D341Med (cell line): ENCODE data around the gene VILL.
"Not testable (repeated sequence)": the region's sequence is repeated elsewhere in the genome, so short reads cannot be mapped to it uniquely, and the experiment has no call there.

ENCODE experiments used
- DNase-seq: peaks from one replicate; pipeline ENCODE4 v3.0.0; 2012; ENCODE audit warnings: low spot score

The VILL gene

DNA sequence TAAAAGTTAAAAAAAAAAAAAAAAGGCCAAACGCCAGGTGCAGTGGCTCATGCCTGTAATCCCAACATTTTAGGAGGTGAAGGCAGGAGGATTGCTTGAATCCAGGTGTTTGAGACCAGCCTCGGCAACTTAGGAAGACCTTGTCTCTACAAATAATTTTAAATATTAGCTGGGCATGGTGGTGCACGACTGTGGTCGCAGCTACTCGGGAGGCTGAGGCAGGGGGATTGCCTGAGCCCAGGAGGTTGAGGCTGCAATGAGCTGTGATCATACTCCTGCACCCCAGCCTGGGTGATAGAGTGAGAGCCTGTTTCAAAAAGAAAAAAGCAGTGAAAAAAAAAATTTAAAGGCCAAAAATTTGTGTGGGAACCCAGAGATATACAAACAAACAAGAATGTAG, 45.7 kb downstream of the VILL start:
- DNase-seq, result no peak

DNA sequence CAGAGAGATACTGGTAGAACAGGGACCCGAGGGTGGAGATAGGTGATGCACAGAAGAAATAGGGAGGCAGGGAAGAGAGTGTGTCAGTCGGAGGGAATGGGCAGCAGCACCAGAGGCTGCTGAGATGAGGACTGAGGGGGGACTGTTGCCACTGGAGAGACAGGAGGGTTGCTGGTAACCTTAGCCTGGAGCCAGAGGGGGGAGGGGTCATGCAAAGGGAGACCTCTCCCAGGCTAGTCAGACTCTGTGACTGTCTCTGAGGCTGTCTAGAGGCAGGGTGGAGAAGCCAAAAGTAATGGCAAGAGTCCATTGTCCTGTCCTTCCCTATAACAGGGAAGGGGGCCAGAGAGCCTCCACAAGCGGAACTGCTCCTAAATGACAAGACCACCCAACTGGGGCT, 46.3 kb downstream of the VILL start:
- DNase-seq, result no peak

DNA sequence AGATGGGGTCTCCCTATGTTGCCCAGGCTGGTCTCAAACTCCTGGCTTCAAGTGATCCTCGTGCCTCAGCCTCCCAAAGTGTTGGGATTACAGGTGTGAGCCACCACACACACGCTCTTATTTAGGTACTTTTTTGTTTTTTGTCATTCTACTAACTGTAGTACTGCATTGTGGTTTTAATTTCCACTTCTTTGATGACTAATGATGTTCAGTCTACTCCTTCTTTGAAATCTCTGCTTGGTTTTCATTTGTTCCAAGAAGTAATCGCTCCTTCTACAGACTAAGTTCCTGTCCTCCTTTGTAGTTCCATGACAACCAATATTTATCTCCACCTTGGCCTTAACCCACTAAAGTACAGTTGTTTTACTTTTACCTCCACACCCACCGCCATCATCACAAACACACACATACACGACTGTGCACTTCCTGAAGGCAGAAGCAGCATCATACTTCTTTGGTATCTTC, 47.9 kb downstream of the VILL start:
- DNase-seq, result no peak

DNA sequence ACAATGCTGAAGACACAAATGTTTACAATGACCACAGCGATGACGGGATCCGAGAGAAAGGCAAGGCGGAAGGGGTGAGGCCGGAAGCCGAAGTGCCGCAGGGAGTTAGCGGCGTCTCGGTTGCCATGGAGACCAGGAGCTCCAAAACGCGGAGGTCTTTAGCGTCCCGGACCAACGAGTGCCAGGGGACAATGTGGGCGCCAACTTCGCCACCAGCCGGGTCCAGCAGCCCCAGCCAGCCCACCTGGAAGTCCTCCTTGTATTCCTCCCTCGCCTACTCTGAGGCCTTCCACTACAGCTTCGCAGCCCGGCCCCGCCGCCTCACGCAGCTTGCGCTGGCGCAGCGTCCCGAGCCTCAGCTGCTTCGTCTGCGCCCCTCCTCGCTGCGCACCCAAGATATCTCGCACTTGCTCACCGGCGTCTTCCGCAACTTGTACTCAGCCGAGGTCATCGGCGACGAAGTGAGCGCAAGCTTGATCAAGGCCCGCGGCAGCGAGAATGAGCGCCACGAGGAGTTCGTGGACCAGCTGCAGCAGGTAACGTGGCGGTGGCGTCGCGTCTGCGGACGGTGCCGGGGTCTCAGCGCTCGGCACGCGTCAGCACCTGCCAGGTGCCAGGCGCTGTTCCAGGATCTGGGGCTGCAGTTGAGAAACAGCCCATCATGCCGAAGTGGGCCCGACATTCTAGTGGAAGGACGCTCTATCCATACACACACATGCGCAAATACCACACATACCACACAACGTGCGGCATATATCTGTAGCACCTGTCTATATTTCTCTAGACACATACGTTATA, 48.7 kb downstream of the VILL start, which contains the start of gene DLEC1:
DLEC1 (plus strand) TSS at position 108 of the 798 bp plus-strand sequence; CDS start at position 126, 18 bp downstream.
- DNase-seq, result no peak

DNA sequence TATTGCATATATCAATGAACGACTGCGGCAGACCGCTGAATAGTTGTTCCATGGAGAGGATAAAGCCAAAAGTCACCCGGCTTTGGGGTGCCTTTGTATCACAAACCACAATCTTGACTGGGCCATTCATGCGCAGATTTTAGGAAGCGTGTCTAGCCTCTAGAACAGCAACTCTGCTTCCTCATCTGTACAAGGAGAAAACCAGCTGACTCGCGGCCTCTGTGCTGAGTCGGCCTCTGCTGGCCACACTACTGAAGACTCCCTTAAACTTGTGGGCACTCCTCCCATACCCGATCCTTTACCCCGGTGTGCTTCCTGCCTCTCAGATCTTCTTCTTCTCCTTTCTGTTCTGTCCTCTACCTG, 49.3 kb downstream of the VILL start:
- DNase-seq, result no peak

DNA sequence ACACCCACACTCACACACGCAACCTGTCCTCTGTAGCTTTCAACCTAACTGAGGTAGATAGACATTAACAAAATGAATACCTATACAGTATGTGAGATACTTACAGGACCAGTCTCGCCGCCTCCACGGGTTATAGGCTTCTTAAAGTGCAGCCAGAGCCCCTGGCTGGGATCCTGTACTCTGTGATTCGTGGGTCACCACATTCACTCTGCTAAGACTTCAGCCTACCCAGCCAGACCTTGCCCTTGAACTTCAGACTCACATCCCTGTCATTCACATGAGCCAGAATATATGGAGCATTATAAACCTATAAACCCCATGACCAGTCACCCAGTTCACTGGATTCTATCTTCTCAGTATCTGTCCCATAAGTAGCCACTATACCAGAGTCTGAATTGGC, 49.8 kb downstream of the VILL start:
- DNase-seq, result no peak

DNA sequence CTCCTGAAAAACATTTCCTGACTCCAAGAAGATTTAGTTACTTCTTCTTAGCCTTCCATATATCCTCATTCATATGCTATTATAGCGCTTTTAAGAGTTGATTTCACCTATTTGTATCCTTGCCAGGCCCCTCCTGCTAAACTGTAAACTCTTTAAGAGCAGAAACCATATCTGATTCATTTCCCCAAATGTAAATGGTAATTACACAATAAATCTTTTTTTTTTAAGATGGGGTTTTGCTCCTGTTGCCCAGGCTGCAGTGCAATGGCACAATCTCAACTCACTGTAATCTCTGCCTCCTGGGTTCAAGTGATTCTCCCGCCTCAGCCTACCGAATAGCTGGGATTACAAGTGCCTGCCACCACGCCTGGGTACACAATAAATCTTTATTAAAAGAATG, 52.9 kb downstream of the VILL start:
- DNase-seq, result no peak

DNA sequence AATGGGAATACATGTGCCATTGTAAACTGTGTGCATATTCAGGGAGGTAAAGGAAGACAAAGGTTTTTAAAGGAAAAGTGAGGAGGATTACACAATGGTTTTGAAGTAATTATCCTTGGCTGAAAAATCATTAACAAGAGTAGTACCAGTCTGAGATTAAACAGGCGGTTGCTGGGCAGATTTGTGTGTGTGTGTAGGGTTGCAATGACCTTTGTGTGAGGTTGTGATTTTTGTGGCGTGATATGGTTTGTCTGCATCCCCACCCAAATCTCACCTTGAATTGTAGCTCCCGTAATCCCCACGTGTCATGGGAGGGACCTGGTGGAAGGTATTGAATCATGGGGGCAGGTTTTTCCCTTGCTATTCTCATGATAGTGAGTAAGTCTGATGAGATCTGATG, 55.4 kb downstream of the VILL start:
- DNase-seq, result no peak

DNA sequence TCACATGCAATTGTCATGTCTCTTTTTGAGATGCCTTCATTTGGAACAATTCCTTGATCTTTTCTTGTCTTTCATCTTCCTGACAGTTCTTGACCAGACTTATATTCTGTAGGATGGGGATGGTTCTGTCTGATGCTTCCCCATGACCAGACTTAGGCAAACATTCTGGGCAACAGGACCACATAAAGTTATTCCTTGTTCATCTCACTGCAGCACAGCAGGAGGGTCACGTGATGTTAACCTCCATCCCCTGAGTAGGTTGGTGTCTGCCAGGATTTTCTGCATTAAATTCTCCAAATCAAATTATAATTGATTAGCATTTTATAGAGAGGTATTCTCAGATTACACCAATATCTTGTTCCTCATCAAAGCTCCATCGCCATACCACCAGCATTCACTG, 56.2 kb downstream of the VILL start:
- no peak for DNase-seq

DNA sequence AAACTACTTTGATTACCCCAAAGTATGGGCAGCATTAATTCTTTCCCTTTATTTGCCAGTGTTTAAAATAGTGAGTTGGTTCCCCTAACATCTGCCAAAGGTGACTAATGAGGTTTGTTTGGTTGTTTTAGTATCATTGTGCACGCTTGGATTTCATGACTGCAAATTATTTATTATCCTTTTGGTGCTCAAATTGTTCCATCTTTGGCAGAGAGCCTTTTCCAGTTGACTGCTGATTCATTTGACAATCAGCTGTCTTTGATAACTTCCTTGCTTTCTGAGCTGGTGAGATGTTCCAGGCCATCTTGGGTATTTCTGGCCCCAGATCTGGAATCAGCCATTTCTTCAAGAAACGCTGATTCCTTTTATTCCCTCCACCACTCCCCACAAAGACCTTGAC, 57.3 kb downstream of the VILL start:
- no peak for DNase-seq

DNA sequence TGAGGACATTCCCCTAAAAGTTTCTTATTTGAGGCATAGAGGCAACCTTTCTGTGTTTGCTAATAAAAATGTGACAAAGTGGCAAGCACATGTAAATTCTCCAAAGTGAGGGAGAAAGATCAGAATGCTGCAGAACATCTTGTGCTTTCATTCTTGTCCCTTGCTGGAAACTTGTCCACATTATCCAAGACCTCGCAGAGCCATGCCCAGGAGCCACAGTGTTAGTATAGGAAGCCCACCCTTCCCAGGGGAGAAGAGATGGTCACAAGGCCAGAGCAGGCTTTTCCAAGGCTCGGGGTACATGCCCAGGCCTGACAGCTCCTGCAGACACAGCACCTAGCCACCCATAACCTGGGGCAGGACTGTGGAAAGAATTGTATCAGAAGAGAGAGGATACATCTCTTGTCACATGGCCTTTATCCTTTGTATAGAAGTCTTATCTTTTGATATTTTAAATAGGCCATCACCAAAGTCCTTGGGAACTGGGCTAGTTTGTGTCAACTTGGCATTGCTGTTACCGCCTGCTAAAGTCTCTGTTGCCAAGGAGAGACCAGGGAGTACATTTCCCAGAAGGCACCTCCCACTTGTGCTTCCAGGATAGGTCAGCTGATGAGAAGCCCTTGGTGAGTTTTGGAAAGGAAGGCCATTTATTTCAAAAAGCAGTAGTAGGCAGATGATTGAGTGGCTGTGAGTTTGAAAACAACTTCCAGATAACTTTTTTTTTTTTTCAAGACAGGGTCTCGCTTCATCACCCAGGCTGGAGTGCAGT, 59.0 kb downstream of the VILL start:
- DNase-seq, result no peak

DNA sequence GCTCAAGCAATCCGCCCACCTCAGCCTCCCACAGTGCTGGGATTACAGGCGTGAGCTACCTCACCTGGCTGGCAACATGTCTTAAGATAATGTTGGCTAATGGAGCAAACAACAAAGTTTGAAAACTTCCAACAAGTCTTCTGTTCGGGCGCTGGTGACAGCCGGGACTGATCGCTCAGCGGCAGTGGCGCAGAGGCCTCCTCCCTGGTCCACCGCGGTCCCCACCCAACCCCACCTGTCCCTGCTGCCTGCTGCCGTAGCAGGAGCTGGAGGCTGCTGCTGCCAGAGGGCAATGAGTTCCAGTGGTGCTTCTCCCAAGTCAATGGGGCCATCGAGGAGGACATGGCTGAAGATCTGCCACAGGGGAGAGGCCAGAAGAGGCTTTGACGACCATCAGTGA, 60.5 kb downstream of the VILL start:
- no peak for DNase-seq

DNA sequence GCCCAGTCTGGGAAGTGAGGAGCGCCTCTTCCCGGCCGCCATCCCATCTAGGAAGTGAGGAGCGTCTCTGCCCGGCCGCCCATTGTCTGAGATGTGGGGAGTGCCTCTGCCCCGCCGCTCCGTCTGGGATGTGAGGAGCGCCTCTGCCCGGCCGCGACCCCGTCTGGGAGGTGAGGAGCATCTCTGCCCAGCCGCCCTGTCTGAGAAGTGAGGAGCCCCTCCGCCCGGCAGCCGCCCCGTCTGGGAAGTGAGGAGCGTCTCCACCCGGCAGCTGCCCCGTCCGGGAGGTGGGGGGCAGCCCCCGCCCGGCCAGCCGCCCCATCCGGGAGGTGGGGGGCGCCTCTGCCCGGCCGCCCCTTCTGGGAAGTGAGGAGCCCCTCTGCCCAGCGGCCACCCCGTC, 62.7 kb downstream of the VILL start:
- DNase-seq, result not testable (repeated sequence)

DNA sequence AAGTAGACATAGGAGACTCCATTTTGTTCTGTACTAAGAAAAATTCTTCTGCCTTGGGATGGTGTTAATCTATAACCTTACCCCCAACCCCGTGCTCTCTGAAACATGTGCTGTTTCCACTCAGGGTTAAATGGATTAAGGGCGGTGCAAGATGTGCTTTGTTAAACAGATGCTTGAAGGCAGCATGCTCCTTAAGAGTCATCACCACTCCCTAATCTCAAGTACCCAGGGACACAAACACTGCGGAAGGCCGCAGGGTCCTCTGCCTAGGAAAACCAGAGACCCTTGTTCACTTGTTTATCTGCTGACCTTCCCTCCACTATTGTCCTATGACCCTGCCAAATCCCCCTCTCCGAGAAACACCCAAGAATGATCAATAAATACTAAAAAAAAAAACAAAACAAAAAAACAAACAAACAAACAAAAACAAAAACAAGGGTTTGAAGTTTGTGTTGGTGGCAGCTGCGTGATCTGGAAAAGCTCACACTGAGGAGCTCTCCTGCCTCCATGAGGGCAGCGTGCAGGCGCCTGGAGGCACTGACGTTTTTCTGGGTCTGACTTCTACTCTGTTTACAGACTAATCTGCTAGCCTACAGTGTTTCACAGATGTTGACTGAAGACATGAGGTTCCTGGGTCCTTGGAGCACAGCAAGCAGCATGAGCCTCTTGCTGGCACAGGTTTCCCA, 63.4 kb downstream of the VILL start:
- not testable (repeated sequence) for DNase-seq

DNA sequence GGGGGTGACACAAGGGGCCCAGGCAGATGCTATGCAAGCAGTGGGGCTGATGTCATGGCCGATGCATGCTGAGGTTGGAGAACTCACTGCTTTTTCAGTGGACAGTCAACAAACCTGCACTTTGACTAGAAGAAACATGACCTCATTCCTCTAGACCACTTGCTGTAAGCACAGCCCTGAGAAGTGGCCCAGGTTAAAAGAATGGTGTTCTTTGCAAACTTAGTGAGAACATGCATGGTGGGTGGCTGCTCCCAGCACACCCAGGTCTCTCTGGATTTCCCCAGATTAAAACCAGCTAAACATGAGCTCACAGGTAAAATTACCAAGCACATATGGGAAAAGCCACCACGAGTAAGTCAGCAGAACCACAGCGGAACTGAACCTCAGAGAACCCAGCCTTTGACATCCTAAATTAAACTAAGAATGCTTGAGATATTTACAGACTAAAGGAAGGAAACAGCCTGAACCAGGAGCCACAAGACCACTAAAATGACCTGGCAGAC, 64.0 kb downstream of the VILL start:
- DNase-seq, result no peak
